ENCODE data around the gene ITGA7.

ITGA7 gene

GRCh38 chr12:55718015-55718414 is 10.3 kb upstream of the ITGA7 start:
- peaks cover 3 to 4% of the 10 kb centered on the region in 2 experiments for H3K36me3 ChIP-seq (ENCODE audit: control insufficient read depth in 1 of 2, insufficient read depth in 2 of 2, low read length in 2 of 2)
- H3K9me3 ChIP-seq (ENCODE audit: insufficient read depth, low read depth, low read length): peaks cover 2% of the 10 kb centered on the region
- H4K91ac ChIP-seq (ENCODE audit: low read depth, low read length): no peak overlapping the region
- no peaks in the 10 kb centered on the region for H3K27me3 ChIP-seq (ENCODE audit: insufficient read depth, low read length)
- H2BK120ac ChIP-seq (ENCODE audit: insufficient read depth, low read length, poor library complexity): no peak overlapping the region
- peaks cover 8% of the 10 kb centered on the region for H3K79me1 ChIP-seq (ENCODE audit: low read length)
- no peak overlapping the region for H3K27ac ChIP-seq (ENCODE audit: low read depth, low read length)
- H3K4me1 ChIP-seq (ENCODE audit: control insufficient read depth in 1 of 2, insufficient read depth in 2 of 2, low read length in 2 of 2): peaks cover 16 to 20% of the 10 kb centered on the region in 2 experiments
- H3K4me2 ChIP-seq (ENCODE audit: low read length): peak overlapping the region; percentile 8
- H2BK5ac ChIP-seq (ENCODE audit: low read depth, low read length, poor library complexity): peak overlapping the region; percentile 56
- peak overlapping the region; percentile 26 for H3K14ac ChIP-seq (ENCODE audit: low read length)
- H4K8ac ChIP-seq (ENCODE audit: low read depth, low read length): peak overlapping the region; percentile 43
- no peak overlapping the region for H3K18ac ChIP-seq (ENCODE audit: low read length)
- H2AK5ac ChIP-seq (ENCODE audit: low read length): peak overlapping the region; percentile 57
- no peak overlapping the region for H3K9ac ChIP-seq (ENCODE audit: low read length)
- H3K4me3 ChIP-seq (ENCODE audit: low read depth, low read length): no peak overlapping the region
- no peak overlapping the region for H3K4ac ChIP-seq (ENCODE audit: low read depth, low read length)
- no peak overlapping the region for H2AFZ ChIP-seq (ENCODE audit: insufficient read depth, low read length, poor library complexity)
- H3K23ac ChIP-seq (ENCODE audit: low read length): no peak overlapping the region
- H4K12ac ChIP-seq (ENCODE audit: low read depth, low read length): no peak overlapping the region
- no peaks in the 10 kb centered on the region for H3K79me2 ChIP-seq (ENCODE audit: control insufficient read depth, insufficient read depth, low read length, poor library complexity)
- no peak for DNase-seq
- WGBS (ENCODE audit: extremely low coverage, insufficient coverage, insufficient read length): no CpG with 5 or more reads among the region's 4 CpGs
- H2BK12ac ChIP-seq (ENCODE audit: low read length): peak overlapping the region; percentile 16

DNA sequence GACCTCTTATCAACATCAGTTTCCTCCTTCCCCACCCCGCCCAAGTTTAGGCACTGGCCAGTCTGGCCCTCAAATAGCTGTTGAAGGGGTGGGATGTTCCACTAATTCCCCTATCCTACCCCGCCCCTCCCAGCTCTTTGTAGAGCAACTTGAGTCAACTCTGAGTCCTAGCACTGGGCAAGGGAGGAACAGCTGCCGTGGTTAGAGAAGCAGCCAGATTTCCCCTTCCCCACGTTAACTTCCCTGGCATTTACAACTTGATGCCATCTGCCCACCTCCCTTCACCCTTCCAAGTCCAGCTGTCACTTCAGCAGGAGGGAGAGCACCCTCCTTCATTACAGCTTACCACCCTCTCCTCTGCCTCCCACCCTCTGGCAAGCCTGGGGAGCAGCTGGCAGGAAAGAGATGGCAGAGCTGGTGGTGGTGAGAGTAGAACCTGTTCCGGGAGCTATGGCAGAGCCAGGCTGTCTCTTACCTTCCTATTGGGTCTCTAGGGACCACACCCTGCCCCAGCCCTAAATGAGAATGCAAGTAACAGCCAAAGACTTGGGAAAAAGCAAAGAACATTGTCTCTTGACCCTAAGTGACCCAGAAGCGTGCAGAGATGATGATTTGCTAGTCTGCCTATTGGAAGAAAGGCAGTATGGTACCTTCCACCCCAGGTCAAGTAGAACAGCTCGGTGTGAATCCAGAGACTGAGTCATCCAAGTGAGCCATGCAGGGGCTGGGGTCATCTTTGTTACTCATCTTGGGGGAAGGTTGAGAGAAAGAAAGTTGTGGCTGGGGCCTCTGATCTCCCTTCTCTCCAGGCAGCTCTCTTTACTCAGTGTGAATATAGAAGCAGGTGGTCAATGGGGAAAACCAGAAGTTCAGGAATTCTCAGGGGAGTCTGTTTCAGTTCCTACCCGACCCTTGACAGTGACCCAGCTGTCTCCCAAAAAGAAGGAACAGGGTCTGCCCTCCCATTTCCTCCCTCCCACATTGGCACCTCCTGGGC is 9.6 kb upstream of the ITGA7 start:
- H3K18ac ChIP-seq (ENCODE audit: low read length): peak overlapping the region; percentile 42
- WGBS (ENCODE audit: extremely low coverage, insufficient coverage, insufficient read length): no CpG with 5 or more reads among the region's 8 CpGs
- DNase-seq: no peak
- no peak overlapping the region for H3K4ac ChIP-seq (ENCODE audit: low read depth, low read length)
- no peak overlapping the region for H2BK12ac ChIP-seq (ENCODE audit: low read length)
- H3K4me3 ChIP-seq (ENCODE audit: low read depth, low read length): no peak overlapping the region
- H4K12ac ChIP-seq (ENCODE audit: low read depth, low read length): peak overlapping the region; percentile 39
- H3K4me2 ChIP-seq (ENCODE audit: low read length): peak overlapping the region; percentile 93
- peak overlapping the region; percentile 43 for H4K8ac ChIP-seq (ENCODE audit: low read depth, low read length)
- H3K79me2 ChIP-seq (ENCODE audit: control insufficient read depth, insufficient read depth, low read length, poor library complexity): no peaks in the 10 kb centered on the region
- H3K9me3 ChIP-seq (ENCODE audit: insufficient read depth, low read depth, low read length): peaks cover 2% of the 10 kb centered on the region
- H3K27ac ChIP-seq (ENCODE audit: low read depth, low read length): no peak overlapping the region
- H3K9ac ChIP-seq (ENCODE audit: low read length): no peak overlapping the region
- peak overlapping the region; percentile 57 for H2AK5ac ChIP-seq (ENCODE audit: low read length)
- H3K14ac ChIP-seq (ENCODE audit: low read length): peak overlapping the region; percentile 26
- no peak overlapping the region for H3K23ac ChIP-seq (ENCODE audit: low read length)
- H2AFZ ChIP-seq (ENCODE audit: insufficient read depth, low read length, poor library complexity): no peak overlapping the region
- H3K36me3 ChIP-seq (ENCODE audit: control insufficient read depth in 1 of 2, insufficient read depth in 2 of 2, low read length in 2 of 2): peaks cover 0 to 4% of the 10 kb centered on the region in 2 experiments
- H3K4me1 ChIP-seq (ENCODE audit: control insufficient read depth in 1 of 2, insufficient read depth in 2 of 2, low read length in 2 of 2): peaks cover 16 to 20% of the 10 kb centered on the region in 2 experiments
- H2BK120ac ChIP-seq (ENCODE audit: insufficient read depth, low read length, poor library complexity): no peak overlapping the region
- H4K91ac ChIP-seq (ENCODE audit: low read depth, low read length): peak overlapping the region; percentile 17
- peak overlapping the region; percentile 56 for H2BK5ac ChIP-seq (ENCODE audit: low read depth, low read length, poor library complexity)
- H3K27me3 ChIP-seq (ENCODE audit: insufficient read depth, low read length): no peaks in the 10 kb centered on the region
- peaks cover 8% of the 10 kb centered on the region for H3K79me1 ChIP-seq (ENCODE audit: low read length)

DNA sequence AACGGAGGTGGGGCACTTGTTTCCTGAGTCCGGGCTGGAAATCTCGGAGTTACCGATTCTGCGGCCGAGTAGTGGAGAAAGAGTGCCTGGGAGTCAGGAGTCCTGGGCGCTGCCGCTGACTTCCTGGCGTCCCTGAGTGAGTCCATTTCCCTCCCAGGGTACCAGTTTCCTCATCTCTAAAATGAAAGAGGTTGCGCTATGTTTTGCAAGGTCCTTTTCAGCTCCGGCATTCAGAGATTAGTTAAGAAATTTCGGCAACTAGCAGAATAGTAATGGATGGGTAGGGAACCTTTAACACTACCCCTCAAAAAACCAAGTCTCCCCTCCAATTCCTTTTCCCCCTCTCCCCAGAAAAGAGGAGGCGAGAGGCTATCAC is 8.9 kb upstream of the ITGA7 start:
- Histone ChIP-seq H3K79me2 (ENCODE audit: control insufficient read depth, insufficient read depth, low read length, poor library complexity) (no peaks in the 10 kb centered on the region), H3K4me1 (ENCODE audit: control insufficient read depth in 1 of 2, insufficient read depth in 2 of 2, low read length in 2 of 2) (peaks cover 16 to 20% of the 10 kb centered on the region in 2 experiments), H3K27me3 (ENCODE audit: insufficient read depth, low read length) (no peaks in the 10 kb centered on the region), H3K4me2 (ENCODE audit: low read length) (peak overlapping the region; percentile 93), H2AK5ac (ENCODE audit: low read length) (peak overlapping the region; percentile 3), H3K18ac (ENCODE audit: low read length) (no peak overlapping the region), H3K9me3 (ENCODE audit: insufficient read depth, low read depth, low read length) (peaks cover 2% of the 10 kb centered on the region), H3K4ac (ENCODE audit: low read depth, low read length) (no peak overlapping the region), H3K4me3 (ENCODE audit: low read depth, low read length) (peak overlapping the region; percentile 78), H4K91ac (ENCODE audit: low read depth, low read length) (peak overlapping the region; percentile 41), H2BK5ac (ENCODE audit: low read depth, low read length, poor library complexity) (peak overlapping the region; percentile 10), H2BK12ac (ENCODE audit: low read length) (no peak overlapping the region), H3K14ac (ENCODE audit: low read length) (no peak overlapping the region), H4K8ac (ENCODE audit: low read depth, low read length) (peak overlapping the region; percentile 68), H2BK120ac (ENCODE audit: insufficient read depth, low read length, poor library complexity) (peak overlapping the region; percentile 20), H3K36me3 (ENCODE audit: control insufficient read depth in 1 of 2, insufficient read depth in 2 of 2, low read length in 2 of 2) (peaks cover 0 to 4% of the 10 kb centered on the region in 2 experiments), H3K27ac (ENCODE audit: low read depth, low read length) (peak overlapping the region; percentile 90), H2AFZ (ENCODE audit: insufficient read depth, low read length, poor library complexity) (peak overlapping the region; percentile 53), H3K79me1 (ENCODE audit: low read length) (peaks cover 8% of the 10 kb centered on the region), H3K23ac (ENCODE audit: low read length) (no peak overlapping the region), H4K12ac (ENCODE audit: low read depth, low read length) (peak overlapping the region; percentile 45), H3K9ac (ENCODE audit: low read length) (peak overlapping the region; percentile 65)
- no peak for DNase-seq
- no CpG with 5 or more reads among the region's 13 CpGs for WGBS (ENCODE audit: extremely low coverage, insufficient coverage, insufficient read length)

DNA sequence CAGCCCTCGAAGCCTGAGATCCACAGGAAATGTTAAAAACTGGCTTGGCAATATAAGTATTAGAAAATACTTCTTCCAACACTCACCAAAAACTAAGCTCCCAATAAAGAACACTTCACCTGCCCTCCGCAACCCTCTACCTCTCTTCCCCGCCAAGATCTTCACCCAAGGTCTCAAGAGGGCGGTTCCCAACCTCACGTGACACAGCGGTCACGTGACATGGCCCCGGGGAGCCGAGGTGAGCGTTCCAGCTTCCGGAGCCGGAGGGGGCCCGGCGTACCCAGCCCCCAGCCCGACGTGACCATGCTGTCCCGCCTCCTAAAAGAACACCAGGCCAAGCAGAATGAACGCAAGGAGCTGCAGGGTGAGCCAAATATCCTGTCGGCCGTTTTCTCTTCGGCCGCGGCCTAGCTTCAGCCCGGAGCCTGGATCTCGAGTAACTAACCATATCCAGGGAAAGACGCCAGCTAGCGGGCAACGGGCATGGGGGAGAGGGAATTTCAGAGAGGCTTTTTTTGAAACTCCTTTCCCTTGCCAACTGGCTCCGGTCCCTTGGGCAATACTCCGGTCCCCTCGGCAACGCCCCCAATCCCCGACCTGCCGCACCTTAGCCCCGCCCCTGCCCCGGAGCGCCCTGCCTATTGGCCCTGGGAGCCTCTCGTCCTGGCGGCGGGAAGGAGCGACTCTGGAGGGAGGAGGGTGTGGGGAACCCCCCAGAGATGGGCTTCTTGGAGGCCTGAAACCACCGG is 8.3 kb upstream of the ITGA7 start, which contains the start of gene BLOC1S1:
Gene BLOC1S1 (plus strand): TSS at position 214 of the 749 bp plus-strand sequence. CDS start 6 bp downstream, at position 220.
- Histone ChIP-seq H3K9ac (ENCODE audit: low read length) (peak within 1 kb of the TSS; percentile 85), H3K27me3 (ENCODE audit: insufficient read depth, low read length) (no peaks in the 10 kb centered on the region), H4K91ac (ENCODE audit: low read depth, low read length) (peak within 1 kb of the TSS; percentile 70), H3K4ac (ENCODE audit: low read depth, low read length) (no peak within 1 kb of the TSS), H4K12ac (ENCODE audit: low read depth, low read length) (peak within 1 kb of the TSS; percentile 45), H2BK5ac (ENCODE audit: low read depth, low read length, poor library complexity) (peak within 1 kb of the TSS; percentile 43), H2AK5ac (ENCODE audit: low read length) (peak within 1 kb of the TSS; percentile 3), H3K4me1 (ENCODE audit: control insufficient read depth in 1 of 2, insufficient read depth in 2 of 2, low read length in 2 of 2) (peaks cover 16 to 20% of the 10 kb centered on the region in 2 experiments), H3K4me2 (ENCODE audit: low read length) (peak within 1 kb of the TSS; percentile 93), H3K27ac (ENCODE audit: low read depth, low read length) (peak within 1 kb of the TSS; percentile 90), H3K23ac (ENCODE audit: low read length) (no peak within 1 kb of the TSS), H3K4me3 (ENCODE audit: low read depth, low read length) (peak within 1 kb of the TSS; percentile 78), H3K79me1 (ENCODE audit: low read length) (peaks cover 8% of the 10 kb centered on the region), H3K79me2 (ENCODE audit: control insufficient read depth, insufficient read depth, low read length, poor library complexity) (no peaks in the 10 kb centered on the region), H2BK120ac (ENCODE audit: insufficient read depth, low read length, poor library complexity) (peak within 1 kb of the TSS; percentile 35), H3K18ac (ENCODE audit: low read length) (peak within 1 kb of the TSS; percentile 27), H3K9me3 (ENCODE audit: insufficient read depth, low read depth, low read length) (peaks cover 2% of the 10 kb centered on the region), H2BK12ac (ENCODE audit: low read length) (no peak within 1 kb of the TSS), H3K36me3 (ENCODE audit: control insufficient read depth in 1 of 2, insufficient read depth in 2 of 2, low read length in 2 of 2) (peaks cover 0 to 4% of the 10 kb centered on the region in 2 experiments), H2AFZ (ENCODE audit: insufficient read depth, low read length, poor library complexity) (peak within 1 kb of the TSS; percentile 74), H3K14ac (ENCODE audit: low read length) (peak within 1 kb of the TSS; percentile 18), H4K8ac (ENCODE audit: low read depth, low read length) (peak within 1 kb of the TSS; percentile 80)
- DNase-seq: peak; percentile 93 to 98
- WGBS (ENCODE audit: extremely low coverage, insufficient coverage, insufficient read length): no CpG with 5 or more reads among the region's 42 CpGs
